NCI-H1092 (cell line): ENCODE measurements around the gene PRMT7.
A peak's percentile ranks its signal among the peaks of the same experiment; 100 is the strongest.

ENCODE experiments used
- DNase-seq: peaks from one replicate; lab custom pipeline; 2025; lab: John Stamatoyannopoulos, UW

The PRMT7 gene

GRCh38 chr16:68310774-68311511 is at the start of gene PRMT7, which contains the start of gene SLC7A6OS:
PRMT7 (plus strand) TSS chr16:68311019; CDS start chr16:68315980, 4,961 bp downstream.
SLC7A6OS (minus strand) TSS chr16:68310946; CDS start chr16:68310926, 20 bp downstream.
- peak; percentile 84 for DNase-seq

GRCh38 chr16:68263559-68264127 is 47.2 kb upstream of the PRMT7 start:
- no peak for DNase-seq

GRCh38 chr16:68264128-68265077 is 46.4 kb upstream of the PRMT7 start, which contains the start of gene SLC7A6:
SLC7A6 (plus strand) TSS chr16:68264526; CDS start chr16:68274727, 10,201 bp downstream.
- DNase-seq: peak; percentile 57

- DNase-seq: no peak
These were observed 45.5 kb upstream of the PRMT7 start for GRCh38 chr16:68265078-68265920.

GRCh38 chr16:68267612-68268405 is 43.0 kb upstream of the PRMT7 start:
- DNase-seq: no peak

GRCh38 chr16:68269793-68270192 is 41.0 kb upstream of the PRMT7 start:
- no peak for DNase-seq

GRCh38 chr16:68270353-68270752 is 40.5 kb upstream of the PRMT7 start:
- no peak for DNase-seq

- DNase-seq: no peak
These were observed 38.2 kb upstream of the PRMT7 start for GRCh38 chr16:68272507-68273209.

GRCh38 chr16:68273459-68273858 is 37.4 kb upstream of the PRMT7 start:
- no peak for DNase-seq

GRCh38 chr16:68273896-68274295 is 36.9 kb upstream of the PRMT7 start:
- DNase-seq: no peak

- DNase-seq: no peak
These were observed 36.4 kb upstream of the PRMT7 start for GRCh38 chr16:68274441-68274840.

- DNase-seq: no peak
These were observed 35.1 kb upstream of the PRMT7 start for GRCh38 chr16:68275611-68276191.

- no peak for DNase-seq
These were observed 34.6 kb upstream of the PRMT7 start for GRCh38 chr16:68276223-68276622.

GRCh38 chr16:68279726-68280558 is 30.9 kb upstream of the PRMT7 start:
- DNase-seq: no peak

GRCh38 chr16:68281368-68282063 is 29.3 kb upstream of the PRMT7 start:
- no peak for DNase-seq

- DNase-seq: no peak
These were observed 28.8 kb upstream of the PRMT7 start for GRCh38 chr16:68282064-68282452.

GRCh38 chr16:68283346-68283745 is 27.5 kb upstream of the PRMT7 start:
- DNase-seq: no peak
